HPDE6-E6E7 (cell line): Measurements from ENCODE around the gene GABRB3.

Experiments used
- DNase-seq: peaks from one replicate; pipeline ENCODE4 v3.0.0; 2011; ENCODE audit warnings: missing footprints; ENCODE audit errors: extremely low spot score

Gene GABRB3

GRCh38 chr15:26676115-26676514, 96.8 kb downstream of the GABRB3 start:
- no peak for DNase-seq

GRCh38 chr15:26674467-26674866, 98.4 kb downstream of the GABRB3 start:
- no peak for DNase-seq

- no peak for DNase-seq
Observed at GRCh38 chr15:26673445-26673844, 99.4 kb downstream of the GABRB3 start.

- DNase-seq, result no peak
Observed at GRCh38 chr15:26670116-26670515, 102.8 kb downstream of the GABRB3 start.

GRCh38 chr15:26667222-26667988, 105.5 kb downstream of the GABRB3 start:
- no peak for DNase-seq

GRCh38 chr15:26665957-26666791, 106.7 kb downstream of the GABRB3 start:
- no peak for DNase-seq

- no peak for DNase-seq
Observed at GRCh38 chr15:26662283-26662682, 110.6 kb downstream of the GABRB3 start.

- DNase-seq, result no peak
Observed at GRCh38 chr15:26661748-26662147, 111.1 kb downstream of the GABRB3 start.

GRCh38 chr15:26661107-26661506, 111.8 kb downstream of the GABRB3 start:
- DNase-seq, result no peak

- no peak for DNase-seq
Observed at GRCh38 chr15:26660241-26660640, 112.6 kb downstream of the GABRB3 start.

GRCh38 chr15:26658290-26658689, 114.6 kb downstream of the GABRB3 start:
- no peak for DNase-seq

- no peak for DNase-seq
Observed at GRCh38 chr15:26656080-26656479, 116.8 kb downstream of the GABRB3 start.

GRCh38 chr15:26651909-26652308, 121.0 kb downstream of the GABRB3 start:
- no peak for DNase-seq

- no peak for DNase-seq
Observed at GRCh38 chr15:26648676-26649075, 124.2 kb downstream of the GABRB3 start.

- no peak for DNase-seq
Observed at GRCh38 chr15:26644948-26645347, 127.9 kb downstream of the GABRB3 start.

- DNase-seq, result no peak
Observed at GRCh38 chr15:26641144-26641543, 131.7 kb downstream of the GABRB3 start.

- DNase-seq, result no peak
Observed at GRCh38 chr15:26640601-26641000, 132.3 kb downstream of the GABRB3 start.

- no peak for DNase-seq
Observed at GRCh38 chr15:26639966-26640365, 132.9 kb downstream of the GABRB3 start.

GRCh38 chr15:26635614-26636013, 137.3 kb downstream of the GABRB3 start:
- no peak for DNase-seq

- no peak for DNase-seq
Observed at GRCh38 chr15:26635105-26635504, 137.8 kb downstream of the GABRB3 start.

- no peak for DNase-seq
Observed at GRCh38 chr15:26634319-26634718, 138.5 kb downstream of the GABRB3 start.

GRCh38 chr15:26632500-26632899, 140.4 kb downstream of the GABRB3 start:
- no peak for DNase-seq

- DNase-seq, result no peak
Observed at GRCh38 chr15:26631894-26632293, 141.0 kb downstream of the GABRB3 start.
